GM12891 (cell line): ENCODE results near the gene PNPT1.
"Not testable (repeated sequence)": the region's sequence is repeated elsewhere in the genome, so short reads cannot be mapped to it uniquely, and the experiment has no call there.

Experiments
- DNase-seq: peaks from one replicate; pipeline ENCODE4 v3.0.0; 2011; ENCODE audit warnings: low spot score; ENCODE audit not compliant: insufficient read length
- FAIRE-seq: peaks from 2 replicates; lab custom pipeline; 2011; peaks lifted over from hg19 to GRCh38; lab: Jason Lieb, UNC
- PAX5 ChIP-seq: IDR thresholded peaks from 2 replicates; pipeline ENCODE4 v1.6.1; 2011; ENCODE audit warnings: low read length, moderate library complexity, mild to moderate bottlenecking; ENCODE audit not compliant: insufficient read depth, severe bottlenecking
- POLR2A ChIP-seq: IDR thresholded peaks from 2 replicates; pipeline ENCODE4 v1.6.1; 2011; ENCODE audit warnings: low read depth, low read length, control low read depth
- POLR2AphosphoS5 ChIP-seq: IDR thresholded peaks from 2 replicates; pipeline ENCODE4 v1.6.1; 2011; ENCODE audit warnings: low read depth, low read length, control low read depth
- POU2F2 ChIP-seq: IDR thresholded peaks from 2 replicates; pipeline ENCODE4 v1.6.1; 2011; ENCODE audit warnings: low read depth, mild to moderate bottlenecking, control low read depth, low read length, moderate library complexity
- SPI1 ChIP-seq: IDR thresholded peaks from 2 replicates; pipeline ENCODE4 v1.6.1; 2011; ENCODE audit warnings: low read depth, low read length, control low read depth
- TAF1 ChIP-seq: IDR thresholded peaks from 2 replicates; pipeline ENCODE4 v1.6.1; 2011; ENCODE audit warnings: low read depth, low read length, control low read depth

Gene PNPT1

DNA sequence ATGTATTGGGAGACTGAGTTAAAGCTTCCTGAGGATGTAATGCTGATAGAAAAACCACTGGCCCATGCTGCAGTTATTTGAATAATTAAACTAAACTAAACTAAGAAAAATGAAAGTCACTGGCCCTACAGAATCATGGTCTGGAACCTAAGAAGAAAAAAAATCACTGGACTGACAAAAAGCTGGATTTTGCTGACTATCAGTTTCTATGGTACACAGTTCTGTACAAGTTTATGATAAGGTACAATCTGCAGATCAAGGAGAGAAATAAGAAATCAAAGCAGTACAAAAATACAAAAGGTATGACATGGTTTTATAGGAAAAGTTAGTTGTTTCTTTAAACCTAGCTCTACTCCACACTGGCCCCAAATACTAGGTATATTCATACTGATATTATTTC is 91.8 kb downstream of the PNPT1 start:
- FAIRE-seq: no peak
- DNase-seq: no peak
- no peak for TF ChIP-seq POLR2AphosphoS5
- TF ChIP-seq POU2F2: no peak
- TF ChIP-seq TAF1: no peak
- TF ChIP-seq PAX5: no peak
- TF ChIP-seq SPI1: no peak
- no peak for TF ChIP-seq POLR2A

- no peak for DNase-seq
- TF ChIP-seq SPI1 (no peak), POU2F2 (no peak), POLR2AphosphoS5 (no peak), POLR2A (no peak), TAF1 (no peak), PAX5 (no peak)
- no peak for FAIRE-seq
Measured at GRCh38 chr2:55598056-55598795, 95.4 kb downstream of the PNPT1 start.

- FAIRE-seq, DNase-seq: not testable (repeated sequence)
Measured at GRCh38 chr2:55596795-55597194, 96.8 kb downstream of the PNPT1 start.

DNA sequence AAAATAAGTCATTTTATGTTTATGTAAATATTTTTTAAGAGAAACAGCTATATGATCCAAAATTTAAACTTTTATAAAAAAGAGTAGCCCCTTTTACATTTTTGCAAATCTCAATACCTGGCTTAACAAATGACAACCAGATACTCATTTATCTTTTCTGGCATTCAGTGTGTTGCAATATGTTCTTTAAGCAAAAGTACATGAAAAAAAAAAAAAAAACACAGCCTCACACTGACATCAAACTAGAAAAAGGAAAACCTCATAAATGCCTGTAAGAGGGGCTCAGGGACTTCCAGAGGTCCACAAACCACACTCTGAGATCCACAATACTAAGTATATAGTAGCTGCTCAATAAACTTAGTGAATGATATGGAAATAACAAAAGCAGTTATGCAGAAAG is 98.1 kb downstream of the PNPT1 start:
- no peak for DNase-seq
- FAIRE-seq: no peak

DNA sequence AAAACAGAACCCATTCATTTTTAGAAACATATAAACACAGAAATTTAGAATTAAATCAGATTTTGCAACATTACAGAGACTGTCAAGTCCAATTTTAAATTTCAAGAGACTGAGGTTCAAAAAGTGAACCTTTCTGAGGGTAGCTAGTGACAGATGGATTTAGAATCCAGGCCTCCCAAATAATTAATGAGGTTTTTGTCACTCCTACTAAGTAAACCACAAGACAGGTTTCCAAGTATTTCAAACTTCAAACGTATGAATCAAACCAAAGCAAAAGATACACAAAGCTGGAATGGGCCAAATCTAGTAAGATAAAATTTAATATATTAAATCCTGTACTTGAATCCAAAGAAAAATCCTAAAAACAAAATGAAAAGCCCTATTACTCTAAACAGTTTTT is 101.5 kb downstream of the PNPT1 start:
- no peak for TF ChIP-seq POLR2AphosphoS5
- no peak for TF ChIP-seq PAX5
- TF ChIP-seq SPI1: no peak
- no peak for TF ChIP-seq POLR2A
- no peak for TF ChIP-seq POU2F2
- no peak for TF ChIP-seq TAF1
- DNase-seq (no peak), FAIRE-seq (no peak)

More for the DNA sequence above, 98.1 kb downstream of the PNPT1 start:
- TF ChIP-seq TAF1 (no peak), POLR2AphosphoS5 (no peak), POU2F2 (no peak), PAX5 (no peak), SPI1 (no peak), POLR2A (no peak)

GRCh38 chr2:55590810-55591440 is 102.7 kb downstream of the PNPT1 start:
- FAIRE-seq: no peak
- TF ChIP-seq POU2F2 (no peak), SPI1 (no peak), POLR2AphosphoS5 (no peak), PAX5 (no peak), POLR2A (no peak), TAF1 (no peak)
- no peak for DNase-seq

DNA sequence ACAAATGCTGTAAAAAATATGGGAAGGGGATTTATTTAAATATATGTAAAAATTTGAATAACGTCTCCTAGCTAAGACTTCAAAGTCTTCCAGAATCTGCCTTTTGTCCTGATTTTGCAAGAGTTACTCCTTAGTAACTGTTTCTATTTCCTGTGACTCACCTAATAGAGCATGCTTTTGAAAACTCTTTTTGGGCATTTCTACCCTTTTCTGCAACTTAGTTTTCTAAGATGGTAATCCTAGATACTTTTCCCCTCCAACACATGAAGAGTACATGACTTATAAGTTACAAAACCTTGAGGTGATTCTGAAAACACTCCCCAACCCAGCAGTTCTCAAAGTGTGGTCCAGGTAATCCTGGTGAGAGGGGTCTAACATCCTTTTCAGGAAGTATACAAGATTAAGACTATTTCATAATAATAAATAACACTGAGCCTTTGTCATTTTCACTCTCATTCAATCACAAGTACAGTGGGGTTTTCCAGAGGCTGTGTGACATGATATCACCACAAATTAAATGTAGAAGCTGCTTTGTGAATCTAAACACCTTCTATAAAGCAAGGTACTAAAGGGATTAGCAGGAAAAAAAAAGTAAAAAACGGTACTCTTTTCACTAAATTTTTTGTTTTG is 108.1 kb downstream of the PNPT1 start:
- TF ChIP-seq TAF1: no peak
- no peak for TF ChIP-seq POLR2AphosphoS5
- FAIRE-seq: no peak
- no peak for DNase-seq
